ENCODE measurements around the gene MIOX. TPM values are rescaled to one million over a fixed set of nuclear protein-coding genes. Genes with fewer than 3 reads are reported as not detected.
A peak's percentile ranks its signal among the peaks of the same experiment; 100 is the strongest.

Gene MIOX
- total RNA-seq, 2 donors from 2014 or later, result not detected

GRCh38 chr22:50521710-50522109 is 35.1 kb downstream of the MIOX start:
- Histone ChIP-seq H3K9me3 (no peaks in the 10 kb centered on the region), H3K4me1 (peaks cover 10% of the 10 kb centered on the region), H3K4me3 (no peak overlapping the region), H3K36me3 (peaks cover 15% of the 10 kb centered on the region), H3K27ac (no peak overlapping the region), H3K27me3 (no peaks in the 10 kb centered on the region), H3K9ac (ENCODE audit: low read depth in 2 of 2, low read length in 2 of 2) (no peak overlapping the region)
- no peak for TF ChIP-seq CTCF (IDR thresholded peaks at IDR 0.05)
- intact Hi-C loops (cut with DNase I), result loop anchor here (5.0 kb wide), 1 partner anchor 41 kb away; the partner anchor contains the start of gene SYCE3
- DNase-seq, result no peak

GRCh38 chr22:50522208-50522805 is 35.6 kb downstream of the MIOX start:
- no peak for DNase-seq
- Histone ChIP-seq H3K9ac (ENCODE audit: low read depth in 2 of 2, low read length in 2 of 2) (no peak overlapping the region), H3K27ac (no peak overlapping the region), H3K36me3 (peaks cover 15% of the 10 kb centered on the region), H3K4me3 (no peak overlapping the region), H3K9me3 (no peaks in the 10 kb centered on the region), H3K27me3 (no peaks in the 10 kb centered on the region), H3K4me1 (peaks cover 10% of the 10 kb centered on the region)
- no peak for TF ChIP-seq CTCF (IDR thresholded peaks at IDR 0.05)
- intact Hi-C loops (cut with DNase I), result loop anchor here (5.0 kb wide), 1 partner anchor 40 kb away; the partner anchor contains the start of gene SYCE3

GRCh38 chr22:50522806-50523438 is 36.3 kb downstream of the MIOX start:
- intact Hi-C loops (cut with DNase I), result loop anchor here (5.0 kb wide), 1 partner anchor 39 kb away; the partner anchor contains the start of gene SYCE3
- Histone ChIP-seq H3K4me3 (no peak overlapping the region), H3K27me3 (no peaks in the 10 kb centered on the region), H3K4me1 (peaks cover 10% of the 10 kb centered on the region), H3K9me3 (no peaks in the 10 kb centered on the region), H3K27ac (no peak overlapping the region), H3K9ac (ENCODE audit: low read depth in 2 of 2, low read length in 2 of 2) (no peak overlapping the region), H3K36me3 (peaks cover 15% of the 10 kb centered on the region)
- DNase-seq, result no peak
- TF ChIP-seq CTCF (IDR thresholded peaks at IDR 0.05), result no peak

- H3K36me3 ChIP-seq, result peaks cover 10% of the 10 kb centered on the region
- intact Hi-C loops (cut with DNase I), result loop anchor here (5.0 kb wide), 1 partner anchor 39 kb away; the partner anchor contains the start of gene SYCE3
These were observed 36.8 kb downstream of the MIOX start for GRCh38 chr22:50523458-50523805.

More at GRCh38 chr22:50523458-50523805, 36.8 kb downstream of the MIOX start:
- Histone ChIP-seq H3K4me1 (peaks cover 10% of the 10 kb centered on the region), H3K9me3 (no peaks in the 10 kb centered on the region), H3K4me3 (no peak overlapping the region), H3K27me3 (no peaks in the 10 kb centered on the region), H3K9ac (ENCODE audit: low read depth in 2 of 2, low read length in 2 of 2) (peak overlapping the region in 1 of 2 donors; percentile 86), H3K27ac (peak overlapping the region; percentile 100)
- TF ChIP-seq CTCF (IDR thresholded peaks at IDR 0.05), result no peak
- DNase-seq, result no peak

Measured in colonic mucosa (tissue), 4 donors.